Measurements from ENCODE around the gene PC. TPM values are rescaled to one million over a fixed set of nuclear protein-coding genes. Genes with fewer than 3 reads are reported as not detected.
A peak's percentile ranks its signal among the peaks of the same experiment; 100 is the strongest.
"Not testable (repeated sequence)": the region's sequence is repeated elsewhere in the genome, so short reads cannot be mapped to it uniquely, and the experiment has no call there.

The PC gene
- total and polyA plus RNA-seq, 11 donors = 2.6 to 22.4 (median 13.1) TPM

DNA sequence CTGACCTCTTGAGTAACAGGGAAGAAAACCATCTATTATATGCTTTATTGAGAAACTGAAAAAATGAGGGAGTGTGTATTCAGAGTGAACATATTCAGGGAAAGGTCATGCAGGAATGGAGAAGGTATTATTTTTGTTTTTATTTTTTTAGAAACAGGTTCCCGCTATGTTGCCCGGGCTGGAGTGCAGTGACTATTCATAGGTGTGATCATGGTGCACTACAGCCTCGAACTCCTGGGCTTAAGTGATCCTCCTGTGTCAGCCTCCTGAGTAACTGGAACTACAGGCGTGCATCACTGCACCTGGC is 123.7 kb downstream of the PC start:
- Histone ChIP-seq H3K27ac (peak overlapping the region in 1 of 12 donors; percentile 3), H3K9me3 (no peaks in the 10 kb centered on the region), H3K4me1 (peaks cover 0 to 7% (median 0%) of the 10 kb centered on the region in 12 donors), H3K4me3 (no peak overlapping the region), H3K27me3 (no peaks in the 10 kb centered on the region), H3K36me3 (peaks cover 0 to 20% (median 3%) of the 10 kb centered on the region in 9 donors)
- DNase-seq = no peak
- no peak for TF ChIP-seq POLR2A (IDR thresholded peaks at IDR 0.05)
- TF ChIP-seq CTCF (IDR thresholded peaks at IDR 0.05) = peak in 4 of 12 donors; percentile 2 to 14 (median 6)
- ATAC-seq = no peak
- intact Hi-C loops (cut with DNase I) = loop anchor here (1.0 to 10.0 kb wide), 10 partner anchors 139 to 430 kb away; partner anchors contain the start of gene CTSF (in 1 of the 10)
- WGBS, 4 donors = 62 to 68% (median 63%) methylated on average over 4 of the region's 4 CpGs

GRCh38 chr11:66824573-66824972 is 133.6 kb downstream of the PC start:
- intact Hi-C loops (cut with DNase I); H3K4me3 ChIP-seq; ATAC-seq; H3K27ac ChIP-seq; H3K9me3 ChIP-seq; DNase-seq; H3K27me3 ChIP-seq; H3K4me1 ChIP-seq: not testable (repeated sequence)
- whole genome bisulfite sequencing, 4 donors = 95 to 98% (median 97%) methylated on average over 3 to 4 of the region's 4 CpGs
- peaks cover 0 to 25% (median 0%) of the 10 kb centered on the region in 9 donors for H3K36me3 ChIP-seq

GRCh38 chr11:66823700-66824099 is 134.5 kb downstream of the PC start:
- Histone ChIP-seq H3K4me3 (no peak overlapping the region), H3K27me3 (no peaks in the 10 kb centered on the region), H3K36me3 (peaks cover 0 to 22% (median 0%) of the 10 kb centered on the region in 9 donors), H3K4me1 (no peaks in the 10 kb centered on the region), H3K27ac (no peak overlapping the region), H3K9me3 (no peaks in the 10 kb centered on the region)
- 96 to 99% (median 97%) methylated on average over 4 of the region's 4 CpGs for WGBS, 4 donors
- DNase-seq (no peak), ATAC-seq (no peak)
- intact Hi-C loops (cut with DNase I) = no loop called here
- TF ChIP-seq CTCF (IDR thresholded peaks at IDR 0.05) (no peak), POLR2A (IDR thresholded peaks at IDR 0.05) (no peak)

DNA sequence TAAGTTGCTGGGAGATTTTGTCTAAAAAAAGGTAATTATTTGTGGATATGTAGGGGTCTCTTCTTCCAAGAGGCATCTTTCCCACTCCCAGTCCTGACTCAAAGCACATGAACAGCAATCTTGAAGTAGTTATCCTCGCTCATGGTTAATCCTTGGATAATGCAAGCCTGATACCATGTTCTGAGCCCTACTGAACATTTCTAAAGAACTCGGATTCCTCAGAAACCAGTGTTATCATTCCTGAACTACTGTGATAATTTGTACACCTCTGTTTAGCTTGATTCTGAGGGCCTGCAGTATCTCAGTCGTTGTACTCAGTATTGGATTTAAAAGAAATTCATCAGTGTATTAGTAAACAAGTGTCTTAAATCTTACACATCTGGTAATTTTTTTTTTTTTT is 137.3 kb downstream of the PC start:
- no peaks in the 10 kb centered on the region for H3K4me1 ChIP-seq
- H3K9me3 ChIP-seq = no peaks in the 10 kb centered on the region
- peaks cover 0 to 19% (median 0%) of the 10 kb centered on the region in 9 donors for H3K36me3 ChIP-seq
- no peak overlapping the region for H3K4me3 ChIP-seq
- no peak for DNase-seq
- H3K27me3 ChIP-seq = no peaks in the 10 kb centered on the region
- 74 to 81% (median 78%) methylated on average over 3 of the region's 3 CpGs for whole genome bisulfite sequencing, 4 donors
- intact Hi-C loops (cut with DNase I) = no loop called here
- ATAC-seq = no peak
- no peak overlapping the region for H3K27ac ChIP-seq
- no peak for TF ChIP-seq POLR2A (IDR thresholded peaks at IDR 0.05)
- no peak for TF ChIP-seq CTCF (IDR thresholded peaks at IDR 0.05)

DNA sequence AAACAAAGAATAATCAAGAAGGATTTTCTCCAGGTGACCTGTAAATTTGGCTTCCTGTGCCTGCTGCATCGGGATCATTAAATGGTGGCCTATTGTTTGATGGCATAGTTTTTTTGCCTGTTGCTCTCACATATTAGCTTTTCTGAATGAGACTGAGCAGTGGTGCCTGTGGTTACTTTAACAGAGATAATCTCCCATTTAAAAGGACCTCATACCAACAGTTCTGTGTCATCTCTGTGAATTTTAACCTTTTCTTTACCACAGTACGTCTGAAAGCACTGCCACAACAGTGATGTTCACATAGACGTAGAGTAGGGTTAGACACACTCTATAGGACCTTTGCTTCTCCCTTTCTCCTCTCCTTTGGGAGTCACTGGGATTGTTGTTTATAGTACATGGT is 137.8 kb downstream of the PC start:
- no peak for DNase-seq
- WGBS, 4 donors = 71 to 86% (median 79%) methylated on average over 3 of the region's 3 CpGs
- intact Hi-C loops (cut with DNase I) = no loop called here
- Histone ChIP-seq H3K4me3 (no peak overlapping the region), H3K4me1 (no peaks in the 10 kb centered on the region), H3K27ac (no peak overlapping the region), H3K36me3 (peaks cover 0 to 20% (median 0%) of the 10 kb centered on the region in 9 donors), H3K9me3 (no peaks in the 10 kb centered on the region), H3K27me3 (no peaks in the 10 kb centered on the region)
- TF ChIP-seq POLR2A (IDR thresholded peaks at IDR 0.05) = no peak
- no peak for TF ChIP-seq CTCF (IDR thresholded peaks at IDR 0.05)
- no peak for ATAC-seq

Measured in heart left ventricle (tissue), 16 donors.